Right lobe of liver (tissue), 4 donors: Measurements from ENCODE around the gene STX1A.

Source experiments
- CTCF ChIP-seq, 4 donors: fragments of 200-600 bp in 3 of 4; fragments of 450-650 bp in 1 of 4; IDR thresholded peaks; one replicate each; pipeline versions ENCODE4 v1.5.1 to v1.8.0; 2016 to 2022; ENCODE audit warnings: antibody characterized with exemption in 4 of 4, mild to moderate bottlenecking in 2 of 4
- POLR2A ChIP-seq: fragments of 450-650 bp; IDR thresholded peaks from one replicate; pipeline ENCODE4 v1.6.1; 2017; ENCODE audit warnings: antibody characterized with exemption, mild to moderate bottlenecking
- donor health status: DM: no; HTN: no; CAD: no.
- donor health status: DM: no; HTN: no; CAD: no.
- donor health status: DM: no; HTN: yes; CAD: no.

GRCh38 chr7:73758581-73759138 lies 39.2 kb upstream of the STX1A start:
- TF ChIP-seq POLR2A: no peak
- TF ChIP-seq CTCF (IDR thresholded peaks at IDR 0.05): no peak
